ENCODE results near the gene DCC. TPM values are rescaled to one million over a fixed set of nuclear protein-coding genes. Genes with fewer than 3 reads are reported as not detected.
"Not testable (repeated sequence)": the region's sequence is repeated elsewhere in the genome, so short reads cannot be mapped to it uniquely, and the experiment has no call there.

The DCC gene
- total and polyA plus RNA-seq, 5 donors: 0.02 to 0.28 (median 0.17) TPM; not detected in 2

DNA sequence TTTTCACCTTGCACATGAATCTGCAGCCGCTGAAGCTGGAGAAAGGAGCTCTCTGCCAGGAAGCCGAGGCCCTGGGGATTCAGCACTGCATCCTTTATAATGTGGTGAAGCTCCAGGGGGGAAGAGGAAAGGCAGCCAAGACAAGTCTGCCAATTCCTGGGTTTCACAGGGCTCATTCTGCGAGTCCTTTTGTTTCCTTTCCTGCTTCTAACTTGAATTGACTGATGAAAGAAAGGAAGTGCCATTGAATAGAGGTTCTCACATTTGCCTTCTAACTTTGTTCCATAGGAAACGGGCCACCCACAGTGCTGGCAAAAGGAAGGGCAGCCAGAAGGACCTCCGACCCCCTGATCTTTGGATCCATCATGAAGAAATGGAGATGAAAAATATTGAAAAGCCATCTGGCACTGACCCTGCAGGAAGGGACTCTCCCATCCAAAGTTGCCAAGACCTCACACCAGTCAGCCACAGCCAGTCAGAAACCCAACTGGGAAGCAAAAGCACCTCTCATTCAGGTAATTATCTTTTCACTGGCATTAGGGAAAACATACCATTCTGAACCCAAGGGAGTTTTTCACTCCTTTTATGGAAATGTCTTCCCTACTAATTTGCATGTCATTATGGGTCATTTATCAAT, 1119.1 kb downstream of the DCC start:
- ATAC-seq: peak; percentile 87 to 91

GRCh38 chr18:53467756-53468155, 1127.8 kb downstream of the DCC start:
- Histone ChIP-seq H3K4me3 (ENCODE audit: low read length) (no peak overlapping the region), H3K27me3 (ENCODE audit: control insufficient read depth, insufficient read depth) (no peaks in the 10 kb centered on the region), H3K4me1 (ENCODE audit: control insufficient read depth, insufficient read depth, low read length) (no peaks in the 10 kb centered on the region), H3K27ac (ENCODE audit: low read length) (no peak overlapping the region), H3K9me3 (ENCODE audit: control insufficient read depth, low read length) (no peaks in the 10 kb centered on the region)
- 96% methylated on average over 5 of the region's 5 CpGs for WGBS
- ATAC-seq: no peak
- DNase-seq: no peak
- intact Hi-C loops (cut with DNase I): no loop called here

More for the DNA sequence above, 1119.1 kb downstream of the DCC start:
- Histone ChIP-seq H3K4me3 (ENCODE audit: low read length) (no peak overlapping the region), H3K27me3 (ENCODE audit: control insufficient read depth, insufficient read depth) (no peaks in the 10 kb centered on the region), H3K4me1 (ENCODE audit: control insufficient read depth, insufficient read depth, low read length) (peaks cover 5% of the 10 kb centered on the region), H3K27ac (ENCODE audit: low read length) (peak overlapping the region; percentile 10), H3K9me3 (ENCODE audit: control insufficient read depth, low read length) (no peaks in the 10 kb centered on the region)
- DNase-seq: peak; percentile 38 to 78 (median 51)
- 15% methylated on average over 5 of the region's 5 CpGs for WGBS
- intact Hi-C loops (cut with DNase I): no loop called here

GRCh38 chr18:53468173-53468572, 1128.2 kb downstream of the DCC start:
- H3K27me3 ChIP-seq (ENCODE audit: control insufficient read depth, insufficient read depth); intact Hi-C loops (cut with DNase I); DNase-seq; H3K27ac ChIP-seq (ENCODE audit: low read length); H3K4me1 ChIP-seq (ENCODE audit: control insufficient read depth, insufficient read depth, low read length); H3K4me3 ChIP-seq (ENCODE audit: low read length); H3K9me3 ChIP-seq (ENCODE audit: control insufficient read depth, low read length); ATAC-seq: not testable (repeated sequence)
- 95% methylated on average over 2 of the region's 2 CpGs for WGBS

DNA sequence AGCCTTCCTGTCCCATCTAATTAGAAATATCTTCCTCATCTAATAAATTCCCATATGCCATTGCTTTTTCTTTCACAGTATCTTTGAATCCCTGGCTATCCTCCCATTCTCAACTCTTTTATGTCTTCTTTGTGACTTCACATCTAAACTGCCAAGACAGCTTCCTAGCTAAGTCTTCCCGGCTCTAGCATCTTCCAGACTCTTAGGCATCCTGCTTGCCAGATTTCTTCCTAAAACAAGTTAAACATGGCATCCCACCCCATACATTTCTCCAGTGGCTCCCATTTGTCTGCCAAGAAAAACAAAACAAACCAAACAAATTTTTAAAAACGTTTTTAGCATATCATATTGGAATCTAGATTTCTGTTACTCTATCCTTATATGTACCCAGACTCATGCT, 1132.5 kb downstream of the DCC start:
- no peaks in the 10 kb centered on the region for H3K9me3 ChIP-seq (ENCODE audit: control insufficient read depth, low read length)
- intact Hi-C loops (cut with DNase I): no loop called here
- H3K27me3 ChIP-seq (ENCODE audit: control insufficient read depth, insufficient read depth): no peaks in the 10 kb centered on the region
- H3K27ac ChIP-seq (ENCODE audit: low read length): no peak overlapping the region
- no peak overlapping the region for H3K4me3 ChIP-seq (ENCODE audit: low read length)
- WGBS: 33% methylated on average over 2 of the region's 2 CpGs
- no peak for ATAC-seq
- no peak for DNase-seq
- H3K4me1 ChIP-seq (ENCODE audit: control insufficient read depth, insufficient read depth, low read length): no peaks in the 10 kb centered on the region

GRCh38 chr18:53478155-53478554, 1138.2 kb downstream of the DCC start:
- 80% methylated on average over 3 of the region's 3 CpGs for WGBS
- Histone ChIP-seq H3K9me3 (ENCODE audit: control insufficient read depth, low read length) (no peaks in the 10 kb centered on the region), H3K4me3 (ENCODE audit: low read length) (no peak overlapping the region), H3K27me3 (ENCODE audit: control insufficient read depth, insufficient read depth) (no peaks in the 10 kb centered on the region), H3K4me1 (ENCODE audit: control insufficient read depth, insufficient read depth, low read length) (no peaks in the 10 kb centered on the region), H3K27ac (ENCODE audit: low read length) (no peak overlapping the region)
- ATAC-seq: no peak
- intact Hi-C loops (cut with DNase I): no loop called here
- no peak for DNase-seq

GRCh38 chr18:53486296-53486695, 1146.3 kb downstream of the DCC start:
- Histone ChIP-seq H3K9me3 (ENCODE audit: control insufficient read depth, low read length) (no peaks in the 10 kb centered on the region), H3K27ac (ENCODE audit: low read length) (no peak overlapping the region), H3K27me3 (ENCODE audit: control insufficient read depth, insufficient read depth) (no peaks in the 10 kb centered on the region), H3K4me3 (ENCODE audit: low read length) (no peak overlapping the region), H3K4me1 (ENCODE audit: control insufficient read depth, insufficient read depth, low read length) (no peaks in the 10 kb centered on the region)
- no peak for DNase-seq
- no peak for ATAC-seq
- WGBS: 74% methylated on average over 3 of the region's 3 CpGs
- intact Hi-C loops (cut with DNase I): no loop called here

DNA sequence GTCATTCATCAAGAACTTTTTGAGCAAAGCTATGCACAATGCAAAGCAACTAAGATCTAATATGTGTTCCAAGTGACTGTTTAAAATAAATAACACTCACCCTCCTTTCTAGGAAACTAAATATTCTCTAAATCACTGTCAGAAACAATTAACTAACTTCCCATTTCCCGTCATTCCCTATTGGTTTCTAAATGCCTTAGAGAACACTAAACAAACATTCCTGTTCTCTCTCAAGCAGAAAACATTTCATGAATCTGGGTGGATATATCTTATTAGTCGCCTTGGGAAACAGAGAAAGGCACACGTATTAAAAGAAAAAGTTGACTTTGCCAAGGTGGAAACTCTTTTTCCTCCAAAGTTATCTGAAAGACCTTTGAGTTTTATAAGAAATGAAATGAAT, 1149.3 kb downstream of the DCC start:
- intact Hi-C loops (cut with DNase I): no loop called here
- 33% methylated on average over 3 of the region's 3 CpGs for WGBS
- no peaks in the 10 kb centered on the region for H3K9me3 ChIP-seq (ENCODE audit: control insufficient read depth, low read length)
- no peak for ATAC-seq
- H3K27ac ChIP-seq (ENCODE audit: low read length): no peak overlapping the region
- no peaks in the 10 kb centered on the region for H3K4me1 ChIP-seq (ENCODE audit: control insufficient read depth, insufficient read depth, low read length)
- no peaks in the 10 kb centered on the region for H3K27me3 ChIP-seq (ENCODE audit: control insufficient read depth, insufficient read depth)
- no peak for DNase-seq
- no peak overlapping the region for H3K4me3 ChIP-seq (ENCODE audit: low read length)

- intact Hi-C loops (cut with DNase I): no loop called here
- no peaks in the 10 kb centered on the region for H3K4me1 ChIP-seq (ENCODE audit: control insufficient read depth, insufficient read depth, low read length)
- no peaks in the 10 kb centered on the region for H3K27me3 ChIP-seq (ENCODE audit: control insufficient read depth, insufficient read depth)
- H3K4me3 ChIP-seq (ENCODE audit: low read length): no peak overlapping the region
- 45% methylated on average over 2 of the region's 2 CpGs for WGBS
- DNase-seq (no peak), ATAC-seq (no peak)
- no peaks in the 10 kb centered on the region for H3K9me3 ChIP-seq (ENCODE audit: control insufficient read depth, low read length)
- H3K27ac ChIP-seq (ENCODE audit: low read length): no peak overlapping the region
Observed at GRCh38 chr18:53490019-53490418, 1150.0 kb downstream of the DCC start.

GRCh38 chr18:53496028-53496427, 1156.0 kb downstream of the DCC start:
- no peaks in the 10 kb centered on the region for H3K27me3 ChIP-seq (ENCODE audit: control insufficient read depth, insufficient read depth)
- no peak overlapping the region for H3K4me3 ChIP-seq (ENCODE audit: low read length)
- intact Hi-C loops (cut with DNase I): no loop called here
- H3K9me3 ChIP-seq (ENCODE audit: control insufficient read depth, low read length): no peaks in the 10 kb centered on the region
- no peaks in the 10 kb centered on the region for H3K4me1 ChIP-seq (ENCODE audit: control insufficient read depth, insufficient read depth, low read length)
- ATAC-seq (no peak), DNase-seq (no peak)
- no peak overlapping the region for H3K27ac ChIP-seq (ENCODE audit: low read length)
- WGBS: 67% methylated on average over 3 of the region's 3 CpGs

DNA sequence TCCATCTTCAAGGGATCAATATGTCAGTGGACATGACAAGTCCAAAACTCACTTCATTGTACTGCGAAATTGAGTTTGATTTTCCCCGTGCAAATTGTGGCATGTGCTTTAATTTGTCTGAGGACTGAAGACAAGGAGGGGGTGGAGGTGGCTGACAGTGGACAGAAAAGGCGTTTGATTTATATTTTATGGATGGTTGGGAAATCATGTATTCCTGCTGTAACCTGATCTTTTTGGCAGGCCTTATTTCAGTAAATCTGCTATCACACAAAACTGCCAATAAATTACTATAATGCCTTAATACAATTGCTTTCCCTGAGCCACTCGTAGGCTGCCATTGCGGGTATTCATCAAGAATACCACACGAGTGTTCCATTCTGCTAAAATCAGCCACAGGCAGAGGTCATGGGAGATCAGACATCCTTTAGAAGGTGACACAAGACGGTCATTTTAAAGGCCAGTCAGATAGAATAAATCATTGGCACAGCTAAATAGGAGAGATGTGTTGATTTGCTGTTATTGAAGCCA, 1164.0 kb downstream of the DCC start:
- no peaks in the 10 kb centered on the region for H3K4me1 ChIP-seq (ENCODE audit: control insufficient read depth, insufficient read depth, low read length)
- no peak overlapping the region for H3K4me3 ChIP-seq (ENCODE audit: low read length)
- intact Hi-C loops (cut with DNase I): loop anchor here in 1 of 4 donors (10.0 kb wide), 1 partner anchor 51 kb away; no protein-coding TSS in a partner anchor
- no peak overlapping the region for H3K27ac ChIP-seq (ENCODE audit: low read length)
- ATAC-seq (no peak), DNase-seq (no peak)
- 78% methylated on average over 7 of the region's 7 CpGs for WGBS
- no peaks in the 10 kb centered on the region for H3K9me3 ChIP-seq (ENCODE audit: control insufficient read depth, low read length)
- H3K27me3 ChIP-seq (ENCODE audit: control insufficient read depth, insufficient read depth): no peaks in the 10 kb centered on the region

DNA sequence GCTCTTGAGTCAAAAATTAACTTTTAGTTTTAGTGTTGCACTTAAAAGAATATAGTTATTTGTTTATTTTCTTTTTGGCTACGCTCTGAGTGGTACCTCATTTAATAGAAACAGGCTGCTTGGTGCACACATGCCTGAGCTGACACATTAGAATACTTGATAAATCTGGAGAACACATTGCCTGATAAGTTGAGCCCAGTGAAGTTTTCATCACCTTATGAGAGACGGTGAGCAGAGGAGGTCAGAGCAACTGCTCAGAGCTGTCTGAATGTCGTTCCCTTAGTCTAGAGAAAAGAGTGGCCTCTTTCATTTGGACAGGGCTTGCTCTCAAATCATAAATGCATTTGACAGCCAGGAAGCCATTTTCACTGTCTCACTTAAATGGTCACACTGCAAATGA, 1168.5 kb downstream of the DCC start:
- ATAC-seq: no peak
- no peak overlapping the region for H3K27ac ChIP-seq (ENCODE audit: low read length)
- intact Hi-C loops (cut with DNase I): loop anchor here in 1 of 4 donors (10.0 kb wide), 1 partner anchor 46 kb away; no protein-coding TSS in a partner anchor

More for the DNA sequence above, 1168.5 kb downstream of the DCC start:
- no peak for DNase-seq
- 31% methylated on average over 3 of the region's 3 CpGs for WGBS
- Histone ChIP-seq H3K9me3 (ENCODE audit: control insufficient read depth, low read length) (no peaks in the 10 kb centered on the region), H3K4me3 (ENCODE audit: low read length) (no peak overlapping the region), H3K4me1 (ENCODE audit: control insufficient read depth, insufficient read depth, low read length) (no peaks in the 10 kb centered on the region), H3K27me3 (ENCODE audit: control insufficient read depth, insufficient read depth) (no peaks in the 10 kb centered on the region)

Measured in right cardiac atrium (tissue), 5 donors.